MV-4-11 (cell line): ENCODE measurements around the gene CDA.

Source experiments
- DNase-seq: peaks from one replicate; lab custom pipeline; 2025; lab: John Stamatoyannopoulos, UW

CDA gene

GRCh38 chr1:20615946-20616846 lies 27.3 kb downstream of the CDA start:
- DNase-seq, result no peak

- DNase-seq, result no peak
These were observed 28.1 kb downstream of the CDA start for GRCh38 chr1:20616847-20617487.

GRCh38 chr1:20618550-20618949 lies 29.7 kb downstream of the CDA start:
- no peak for DNase-seq

GRCh38 chr1:20619999-20620398 lies 31.1 kb downstream of the CDA start:
- DNase-seq, result no peak

GRCh38 chr1:20621012-20621411 lies 32.1 kb downstream of the CDA start:
- DNase-seq, result no peak

GRCh38 chr1:20624709-20625108 lies 35.8 kb downstream of the CDA start:
- no peak for DNase-seq

GRCh38 chr1:20625176-20626097 lies 36.5 kb downstream of the CDA start:
- DNase-seq, result no peak

GRCh38 chr1:20626098-20626427 lies 37.2 kb downstream of the CDA start:
- no peak for DNase-seq

GRCh38 chr1:20626524-20626923 lies 37.6 kb downstream of the CDA start:
- DNase-seq, result no peak

GRCh38 chr1:20630729-20631128 lies 41.8 kb downstream of the CDA start:
- DNase-seq, result no peak

- DNase-seq, result no peak
These were observed 43.5 kb downstream of the CDA start for GRCh38 chr1:20632386-20632785.

GRCh38 chr1:20633190-20634064 lies 44.5 kb downstream of the CDA start, which contains the start of gene PINK1:
TSS of gene PINK1 (plus strand) at chr1:20633458. CDS start at chr1:20633549, 91 bp downstream.
- peak; percentile 71 for DNase-seq

- peak; percentile 68 for DNase-seq
These were observed 45.2 kb downstream of the CDA start for GRCh38 chr1:20634065-20634593.

GRCh38 chr1:20634594-20635084 lies 45.7 kb downstream of the CDA start:
- peak; percentile 76 for DNase-seq

GRCh38 chr1:20636785-20637347 lies 48.0 kb downstream of the CDA start:
- DNase-seq, result no peak

GRCh38 chr1:20640183-20640597 lies 51.3 kb downstream of the CDA start:
- peak; percentile 54 for DNase-seq

- DNase-seq, result no peak
These were observed 53.1 kb downstream of the CDA start for GRCh38 chr1:20641975-20642374.

- DNase-seq, result no peak
These were observed 54.2 kb downstream of the CDA start for GRCh38 chr1:20643080-20643479.

GRCh38 chr1:20644416-20644815 lies 55.5 kb downstream of the CDA start:
- no peak for DNase-seq

- no peak for DNase-seq
These were observed 56.5 kb downstream of the CDA start for GRCh38 chr1:20645414-20645813.

GRCh38 chr1:20648438-20648837 lies 59.5 kb downstream of the CDA start:
- no peak for DNase-seq
